ENCODE results near the gene ADGRD1. TPM values are rescaled to one million over a fixed set of nuclear protein-coding genes. Genes with fewer than 3 reads are reported as not detected.

Gene ADGRD1
- total RNA-seq, 4 donors from 2014 or later: 8.3 to 18.1 (median 12.5) TPM

- Histone ChIP-seq H3K9me3 (no peaks in the 10 kb centered on the region), H3K4me1 (peaks cover 5 to 8% (median 6%) of the 10 kb centered on the region in 4 donors), H3K36me3 (no peaks in the 10 kb centered on the region), H3K4me3 (no peak overlapping the region), H3K27ac (no peak overlapping the region), H3K27me3 (no peaks in the 10 kb centered on the region)
- no peak for TF ChIP-seq EP300 (IDR thresholded peaks at IDR 0.05; ENCODE audit: low read depth)
- TF ChIP-seq POLR2AphosphoS5 (IDR thresholded peaks at IDR 0.05): no peak
- TF ChIP-seq POLR2A (IDR thresholded peaks at IDR 0.05): no peak
- intact Hi-C loops (cut with DNase I; ENCODE audit: low total_unique reads): loop anchor here (10.0 kb wide), 1 partner anchor 216 kb away; no protein-coding TSS in a partner anchor
- DNase-seq: no peak
- in situ Hi-C loops (cut with MboI; ENCODE audit: low pct_ligation_motif_present in 1 of 4, low pct_unique_long_range_greater_than_20kb in 1 of 4, low sequenced_read_pairs in 3 of 4): loop anchor here in 1 of 4 donors (25.0 kb wide), 1 partner anchor 218 kb away; no protein-coding TSS in a partner anchor
- 88 to 100% methylated on average over 5 to 30 of the region's 30 CpGs for WGBS, 2 donors (ENCODE audit: low coverage in 1 of 2)
Observed at GRCh38 chr12:131130311-131130911, 176.7 kb downstream of the ADGRD1 start.

GRCh38 chr12:131131077-131131807 is 177.5 kb downstream of the ADGRD1 start:
- WGBS, 2 donors (ENCODE audit: low coverage in 1 of 2): 93% methylated on average over 19 of the region's 20 CpGs; no CpG with 5 or more reads in 1 of the 2 donors
- no peaks in the 10 kb centered on the region for H3K27me3 ChIP-seq
- H3K4me1 ChIP-seq: peaks cover 5 to 8% (median 6%) of the 10 kb centered on the region in 4 donors
- TF ChIP-seq POLR2AphosphoS5 (IDR thresholded peaks at IDR 0.05) (no peak), CTCF (IDR thresholded peaks at IDR 0.05) (no peak), EP300 (IDR thresholded peaks at IDR 0.05; ENCODE audit: low read depth) (no peak), POLR2A (IDR thresholded peaks at IDR 0.05) (no peak)
- no peak overlapping the region for H3K4me3 ChIP-seq
- H3K27ac ChIP-seq: no peak overlapping the region
- no peaks in the 10 kb centered on the region for H3K9me3 ChIP-seq
- intact Hi-C loops (cut with DNase I; ENCODE audit: low total_unique reads) (loop anchor here (10.0 kb wide), 1 partner anchor 216 kb away; no protein-coding TSS in a partner anchor), in situ Hi-C loops (cut with MboI; ENCODE audit: low pct_ligation_motif_present in 1 of 4, low pct_unique_long_range_greater_than_20kb in 1 of 4, low sequenced_read_pairs in 3 of 4) (loop anchor here in 1 of 4 donors (25.0 kb wide), 1 partner anchor 219 kb away; no protein-coding TSS in a partner anchor)
- DNase-seq: no peak
- H3K36me3 ChIP-seq: no peaks in the 10 kb centered on the region

- no peak overlapping the region for H3K27ac ChIP-seq
- peaks cover 5 to 8% (median 6%) of the 10 kb centered on the region in 4 donors for H3K4me1 ChIP-seq
- H3K36me3 ChIP-seq: no peaks in the 10 kb centered on the region
- TF ChIP-seq POLR2A (IDR thresholded peaks at IDR 0.05) (no peak), EP300 (IDR thresholded peaks at IDR 0.05; ENCODE audit: low read depth) (no peak), CTCF (IDR thresholded peaks at IDR 0.05) (no peak), POLR2AphosphoS5 (IDR thresholded peaks at IDR 0.05) (no peak)
- 40 to 74% methylated on average over 1 to 10 of the region's 10 CpGs for WGBS, 2 donors (ENCODE audit: low coverage in 1 of 2)
- intact Hi-C loops (cut with DNase I; ENCODE audit: low total_unique reads): loop anchor here (10.0 kb wide), 1 partner anchor 217 kb away; no protein-coding TSS in a partner anchor
- DNase-seq: no peak
- no peak overlapping the region for H3K4me3 ChIP-seq
- H3K9me3 ChIP-seq: no peaks in the 10 kb centered on the region
- no peaks in the 10 kb centered on the region for H3K27me3 ChIP-seq
- in situ Hi-C loops (cut with MboI; ENCODE audit: low pct_ligation_motif_present in 1 of 4, low pct_unique_long_range_greater_than_20kb in 1 of 4, low sequenced_read_pairs in 3 of 4): loop anchor here in 1 of 4 donors (25.0 kb wide), 1 partner anchor 219 kb away; no protein-coding TSS in a partner anchor
Observed at GRCh38 chr12:131131808-131132117, 178.1 kb downstream of the ADGRD1 start.

- Histone ChIP-seq H3K27ac (no peak overlapping the region), H3K4me3 (no peak overlapping the region), H3K9me3 (no peaks in the 10 kb centered on the region), H3K4me1 (peaks cover 5 to 8% (median 6%) of the 10 kb centered on the region in 4 donors), H3K36me3 (no peaks in the 10 kb centered on the region), H3K27me3 (no peaks in the 10 kb centered on the region)
- intact Hi-C loops (cut with DNase I; ENCODE audit: low total_unique reads): loop anchor here (10.0 kb wide), 1 partner anchor 218 kb away; no protein-coding TSS in a partner anchor
- WGBS, 2 donors (ENCODE audit: low coverage in 1 of 2): 27% methylated on average over 27 of the region's 29 CpGs; no CpG with 5 or more reads in 1 of the 2 donors
- TF ChIP-seq CTCF (IDR thresholded peaks at IDR 0.05) (peak; percentile 69 to 75 (median 74)), POLR2A (IDR thresholded peaks at IDR 0.05) (no peak), POLR2AphosphoS5 (IDR thresholded peaks at IDR 0.05) (peak in 2 of 3 donors; percentile 32 to 43), EP300 (IDR thresholded peaks at IDR 0.05; ENCODE audit: low read depth) (no peak)
- in situ Hi-C loops (cut with MboI; ENCODE audit: low pct_ligation_motif_present in 1 of 4, low pct_unique_long_range_greater_than_20kb in 1 of 4, low sequenced_read_pairs in 3 of 4): loop anchor here in 1 of 4 donors (25.0 kb wide), 1 partner anchor 220 kb away; no protein-coding TSS in a partner anchor
- peak; percentile 67 for DNase-seq
Observed at GRCh38 chr12:131132118-131132892, 178.6 kb downstream of the ADGRD1 start.
